ENCODE results near the gene DNMT3B.

DNMT3B gene

DNA sequence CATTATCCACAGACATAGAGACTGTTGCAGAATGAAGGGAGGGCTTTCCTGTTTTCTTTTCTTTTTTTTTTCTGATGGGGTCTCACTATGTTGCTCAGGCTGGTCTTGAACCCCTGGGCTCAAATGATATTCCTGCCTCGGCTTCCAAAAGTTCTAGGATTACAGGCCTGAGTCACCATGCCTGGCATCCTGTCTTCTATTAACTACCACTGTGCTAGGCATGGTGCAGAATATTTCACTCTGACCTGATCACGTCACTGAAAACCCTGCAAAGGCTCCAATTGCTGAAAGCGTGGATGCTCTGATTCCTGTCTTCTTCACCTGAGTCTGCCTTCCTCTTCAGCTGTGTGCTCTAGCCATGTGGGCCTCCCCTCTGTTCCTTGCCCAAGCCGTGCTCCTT, 8.5 kb upstream of the DNMT3B start:
- no peak for TF ChIP-seq EZH2 (IDR thresholded peaks at IDR 0.05; ENCODE audit: borderline replicate concordance, low read length)
- TF ChIP-seq, protein P1, sequence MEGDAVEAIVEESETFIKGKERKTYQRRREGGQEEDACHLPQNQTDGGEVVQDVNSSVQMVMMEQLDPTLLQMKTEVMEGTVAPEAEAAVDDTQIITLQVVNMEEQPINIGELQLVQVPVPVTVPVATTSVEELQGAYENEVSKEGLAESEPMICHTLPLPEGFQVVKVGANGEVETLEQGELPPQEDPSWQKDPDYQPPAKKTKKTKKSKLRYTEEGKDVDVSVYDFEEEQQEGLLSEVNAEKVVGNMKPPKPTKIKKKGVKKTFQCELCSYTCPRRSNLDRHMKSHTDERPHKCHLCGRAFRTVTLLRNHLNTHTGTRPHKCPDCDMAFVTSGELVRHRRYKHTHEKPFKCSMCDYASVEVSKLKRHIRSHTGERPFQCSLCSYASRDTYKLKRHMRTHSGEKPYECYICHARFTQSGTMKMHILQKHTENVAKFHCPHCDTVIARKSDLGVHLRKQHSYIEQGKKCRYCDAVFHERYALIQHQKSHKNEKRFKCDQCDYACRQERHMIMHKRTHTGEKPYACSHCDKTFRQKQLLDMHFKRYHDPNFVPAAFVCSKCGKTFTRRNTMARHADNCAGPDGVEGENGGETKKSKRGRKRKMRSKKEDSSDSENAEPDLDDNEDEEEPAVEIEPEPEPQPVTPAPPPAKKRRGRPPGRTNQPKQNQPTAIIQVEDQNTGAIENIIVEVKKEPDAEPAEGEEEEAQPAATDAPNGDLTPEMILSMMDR (IDR thresholded peaks at IDR 0.05; ENCODE audit: low read length) = no peak
- Histone ChIP-seq H4K20me1 (ENCODE audit: insufficient read depth, low read length) (no peaks in the 10 kb centered on the region), H3K4me2 (ENCODE audit: low read length) (no peak overlapping the region), H3K9me3 (ENCODE audit: low read length) (no peaks in the 10 kb centered on the region), H3F3A (ENCODE audit: insufficient read depth, low read length) (no peaks in the 10 kb centered on the region), H3K9ac (ENCODE audit: low read length) (no peak overlapping the region), H2AFZ (ENCODE audit: low read length) (no peak overlapping the region), H3K27me3 (ENCODE audit: insufficient read depth, low read length) (no peaks in the 10 kb centered on the region), H3K4me1 (ENCODE audit: insufficient read depth, low read length, severe bottlenecking) (no peaks in the 10 kb centered on the region), H3K9me2 (ENCODE audit: low read depth, low read length) (no peaks in the 10 kb centered on the region), H3K36me3 (ENCODE audit: insufficient read depth, low read length) (no peaks in the 10 kb centered on the region), H3K27ac (ENCODE audit: low read depth, low read length, poor library complexity, severe bottlenecking) (no peak overlapping the region), H3K4me3 (ENCODE audit: low read depth, low read length, poor library complexity, severe bottlenecking) (no peak overlapping the region), H3K79me2 (ENCODE audit: insufficient read depth, low read length) (no peaks in the 10 kb centered on the region)

DNA sequence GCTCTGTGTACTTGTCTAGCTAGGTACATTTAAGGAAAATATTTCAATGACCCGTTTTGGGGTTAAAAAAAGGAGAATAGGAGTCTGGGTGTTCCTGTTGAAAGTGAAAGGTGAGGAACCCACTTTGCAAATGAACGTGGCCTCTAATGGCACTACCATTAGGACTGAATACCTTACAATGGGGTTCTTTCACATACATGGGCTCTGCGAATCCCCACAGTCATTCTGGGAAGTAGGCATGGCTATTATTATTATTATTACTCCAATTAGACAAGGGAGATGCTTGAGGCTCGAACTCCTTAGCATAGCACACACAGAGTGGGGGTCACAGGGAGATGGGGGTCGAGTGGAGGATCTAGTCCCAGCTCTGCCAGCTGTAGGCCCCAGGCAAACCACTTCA, 6.0 kb upstream of the DNMT3B start:
- no peaks in the 10 kb centered on the region for H3K9me3 ChIP-seq (ENCODE audit: low read length)
- no peak overlapping the region for H3K4me3 ChIP-seq (ENCODE audit: low read depth, low read length, poor library complexity, severe bottlenecking)
- no peaks in the 10 kb centered on the region for H3K79me2 ChIP-seq (ENCODE audit: insufficient read depth, low read length)
- no peaks in the 10 kb centered on the region for H4K20me1 ChIP-seq (ENCODE audit: insufficient read depth, low read length)
- H3F3A ChIP-seq (ENCODE audit: insufficient read depth, low read length) = 0 out of 2 replicates have a peak, but pooled peaks cover 5% of the 10 kb centered on the region
- H2AFZ ChIP-seq (ENCODE audit: low read length) = no peak overlapping the region
- no peak overlapping the region for H3K9ac ChIP-seq (ENCODE audit: low read length)
- H3K4me1 ChIP-seq (ENCODE audit: insufficient read depth, low read length, severe bottlenecking) = peaks cover 7% of the 10 kb centered on the region
- no peaks in the 10 kb centered on the region for H3K27me3 ChIP-seq (ENCODE audit: insufficient read depth, low read length)
- H3K27ac ChIP-seq (ENCODE audit: low read depth, low read length, poor library complexity, severe bottlenecking) = no peak overlapping the region
- no peak overlapping the region for H3K4me2 ChIP-seq (ENCODE audit: low read length)
- H3K36me3 ChIP-seq (ENCODE audit: insufficient read depth, low read length) = no peaks in the 10 kb centered on the region
- H3K9me2 ChIP-seq (ENCODE audit: low read depth, low read length) = no peaks in the 10 kb centered on the region
- TF ChIP-seq, protein P1 (IDR thresholded peaks at IDR 0.05; ENCODE audit: low read length) = no peak
- no peak for TF ChIP-seq EZH2 (IDR thresholded peaks at IDR 0.05; ENCODE audit: borderline replicate concordance, low read length)

GRCh38 chr20:32761417-32761830, 761 bp upstream of the DNMT3B start:
- Histone ChIP-seq H3K9ac (ENCODE audit: low read length) (peak overlapping the region; percentile 67), H3K27ac (ENCODE audit: low read depth, low read length, poor library complexity, severe bottlenecking) (peak overlapping the region; percentile 52), H3K4me3 (ENCODE audit: low read depth, low read length, poor library complexity, severe bottlenecking) (peak overlapping the region; percentile 93), H3K27me3 (ENCODE audit: insufficient read depth, low read length) (no peaks in the 10 kb centered on the region), H3K4me1 (ENCODE audit: insufficient read depth, low read length, severe bottlenecking) (peaks cover 35% of the 10 kb centered on the region), H3K9me2 (ENCODE audit: low read depth, low read length) (no peaks in the 10 kb centered on the region), H4K20me1 (ENCODE audit: insufficient read depth, low read length) (no peaks in the 10 kb centered on the region), H3K4me2 (ENCODE audit: low read length) (peak overlapping the region; percentile 97), H3K9me3 (ENCODE audit: low read length) (no peaks in the 10 kb centered on the region), H3F3A (ENCODE audit: insufficient read depth, low read length) (0 out of 2 replicates have a peak, but pooled peaks cover 5% of the 10 kb centered on the region), H2AFZ (ENCODE audit: low read length) (no peak overlapping the region), H3K36me3 (ENCODE audit: insufficient read depth, low read length) (no peaks in the 10 kb centered on the region), H3K79me2 (ENCODE audit: insufficient read depth, low read length) (no peaks in the 10 kb centered on the region)
- TF ChIP-seq, protein P1 (IDR thresholded peaks at IDR 0.05; ENCODE audit: low read length) = no peak
- no peak for TF ChIP-seq EZH2 (IDR thresholded peaks at IDR 0.05; ENCODE audit: borderline replicate concordance, low read length)

Data from OCI-LY1 (cell line).